ENCODE data around the gene ZNF578. TPM values are rescaled to one million over a fixed set of nuclear protein-coding genes. Genes with fewer than 3 reads are reported as not detected.
"Not testable (repeated sequence)": the region's sequence is repeated elsewhere in the genome, so short reads cannot be mapped to it uniquely, and the experiment has no call there.

The ZNF578 gene
- total RNA-seq, 1 experiment from 2014 or later: not detected

GRCh38 chr19:52507266-52507665 lies 53.9 kb downstream of the ZNF578 start:
- no peaks in the 10 kb centered on the region for H4K20me1 ChIP-seq (ENCODE audit: low read length)
- TF ChIP-seq CTCF (conservative IDR thresholded peaks at IDR 0.05; ENCODE audit: low read depth, low read length) (no peak), EZH2 (IDR thresholded peaks at IDR 0.05; ENCODE audit: low read length, unreplicated experiment) (no peak), EZH2phosphoT487 (IDR thresholded peaks at IDR 0.05; ENCODE audit: borderline replicate concordance, low read length) (no peak)
- intact Hi-C loops (cut with micrococcal nuclease): no loop called here
- no peaks in the 10 kb centered on the region for H3K36me3 ChIP-seq (ENCODE audit: low read depth, low read length)
- POLR2A ChIA-PET (ENCODE audit: unreplicated experiment): no interaction called here
- no TSS peak for BruUV-seq (replicated peaks)
- H3K79me2 ChIP-seq (ENCODE audit: low read length): no peaks in the 10 kb centered on the region
- H3K4me2 ChIP-seq (ENCODE audit: low read length): no peak overlapping the region
- H3K27ac ChIP-seq (ENCODE audit: low read length): no peak overlapping the region
- no peak overlapping the region for H2AFZ ChIP-seq (ENCODE audit: low read length)
- CTCF ChIA-PET: no interaction called here
- H3K9me3 ChIP-seq (ENCODE audit: low read length): peaks cover 43% of the 10 kb centered on the region
- H3K9me2 ChIP-seq (replicated peaks; ENCODE audit: low read length): no peaks in the 10 kb centered on the region
- ATAC-seq (no peak), DNase-seq (no peak)
- no peaks in the 10 kb centered on the region for H3F3A ChIP-seq (ENCODE audit: low read length, unreplicated experiment)
- H3K27me3 ChIP-seq (ENCODE audit: low read length): no peaks in the 10 kb centered on the region
- no peaks in the 10 kb centered on the region for H3K4me1 ChIP-seq (ENCODE audit: insufficient read depth, low read length)
- H3K9ac ChIP-seq (ENCODE audit: low read length): no peak overlapping the region
- H3K4me3 ChIP-seq (ENCODE audit: low read length): no peak overlapping the region

- CTCF ChIA-PET: no interaction called here
- TF ChIP-seq CTCF (conservative IDR thresholded peaks at IDR 0.05; ENCODE audit: low read depth, low read length) (no peak), EZH2 (IDR thresholded peaks at IDR 0.05; ENCODE audit: low read length, unreplicated experiment) (no peak), EZH2phosphoT487 (IDR thresholded peaks at IDR 0.05; ENCODE audit: borderline replicate concordance, low read length) (no peak)
- H3K9me2 ChIP-seq (replicated peaks; ENCODE audit: low read length): no peaks in the 10 kb centered on the region
- no peaks in the 10 kb centered on the region for H3K79me2 ChIP-seq (ENCODE audit: low read length)
- no peaks in the 10 kb centered on the region for H4K20me1 ChIP-seq (ENCODE audit: low read length)
- peaks cover 24% of the 10 kb centered on the region for H3K9me3 ChIP-seq (ENCODE audit: low read length)
- ATAC-seq (no peak), DNase-seq (no peak)
- no peaks in the 10 kb centered on the region for H3K4me1 ChIP-seq (ENCODE audit: insufficient read depth, low read length)
- no peaks in the 10 kb centered on the region for H3K27me3 ChIP-seq (ENCODE audit: low read length)
- no TSS peak for BruUV-seq (replicated peaks)
- H3K36me3 ChIP-seq (ENCODE audit: low read depth, low read length): no peaks in the 10 kb centered on the region
- no peak overlapping the region for H3K4me3 ChIP-seq (ENCODE audit: low read length)
- no peak overlapping the region for H3K9ac ChIP-seq (ENCODE audit: low read length)
- POLR2A ChIA-PET (ENCODE audit: unreplicated experiment): no interaction called here
- no peaks in the 10 kb centered on the region for H3F3A ChIP-seq (ENCODE audit: low read length, unreplicated experiment)
- H2AFZ ChIP-seq (ENCODE audit: low read length): no peak overlapping the region
- intact Hi-C loops (cut with micrococcal nuclease): no loop called here
- H3K27ac ChIP-seq (ENCODE audit: low read length): no peak overlapping the region
- no peak overlapping the region for H3K4me2 ChIP-seq (ENCODE audit: low read length)
Measured at GRCh38 chr19:52516191-52516590, 62.8 kb downstream of the ZNF578 start.

- peaks cover 35% of the 10 kb centered on the region for H3K9me3 ChIP-seq (ENCODE audit: low read length)
- no peaks in the 10 kb centered on the region for H3K9me2 ChIP-seq (replicated peaks; ENCODE audit: low read length)
- no peaks in the 10 kb centered on the region for H3K36me3 ChIP-seq (ENCODE audit: low read depth, low read length)
- POLR2A ChIA-PET (ENCODE audit: unreplicated experiment): no interaction called here
- no peaks in the 10 kb centered on the region for H3F3A ChIP-seq (ENCODE audit: low read length, unreplicated experiment)
- CTCF ChIA-PET: no interaction called here
- no peaks in the 10 kb centered on the region for H3K4me1 ChIP-seq (ENCODE audit: insufficient read depth, low read length)
- no peak overlapping the region for H3K9ac ChIP-seq (ENCODE audit: low read length)
- H3K79me2 ChIP-seq (ENCODE audit: low read length): no peaks in the 10 kb centered on the region
- H4K20me1 ChIP-seq (ENCODE audit: low read length): no peaks in the 10 kb centered on the region
- no peak overlapping the region for H2AFZ ChIP-seq (ENCODE audit: low read length)
- no peak overlapping the region for H3K27ac ChIP-seq (ENCODE audit: low read length)
- H3K4me3 ChIP-seq (ENCODE audit: low read length): no peak overlapping the region
- no peak overlapping the region for H3K4me2 ChIP-seq (ENCODE audit: low read length)
- intact Hi-C loops (cut with micrococcal nuclease): no loop called here
- DNase-seq: no peak
- BruUV-seq (replicated peaks): no TSS peak
- ATAC-seq: no peak
- H3K27me3 ChIP-seq (ENCODE audit: low read length): no peaks in the 10 kb centered on the region
- TF ChIP-seq EZH2 (IDR thresholded peaks at IDR 0.05; ENCODE audit: low read length, unreplicated experiment) (no peak), EZH2phosphoT487 (IDR thresholded peaks at IDR 0.05; ENCODE audit: borderline replicate concordance, low read length) (no peak), CTCF (conservative IDR thresholded peaks at IDR 0.05; ENCODE audit: low read depth, low read length) (no peak)
Measured at GRCh38 chr19:52518646-52519045, 65.3 kb downstream of the ZNF578 start.

- intact Hi-C loops (cut with micrococcal nuclease); ATAC-seq; POLR2A ChIA-PET (ENCODE audit: unreplicated experiment); H3K27me3 ChIP-seq (ENCODE audit: low read length); H2AFZ ChIP-seq (ENCODE audit: low read length); H3K9ac ChIP-seq (ENCODE audit: low read length); H3F3A ChIP-seq (ENCODE audit: low read length, unreplicated experiment); H3K79me2 ChIP-seq (ENCODE audit: low read length); BruUV-seq (replicated peaks); H3K4me1 ChIP-seq (ENCODE audit: insufficient read depth, low read length); H3K4me3 ChIP-seq (ENCODE audit: low read length); H3K9me2 ChIP-seq (replicated peaks; ENCODE audit: low read length); H3K4me2 ChIP-seq (ENCODE audit: low read length); H3K27ac ChIP-seq (ENCODE audit: low read length); H3K36me3 ChIP-seq (ENCODE audit: low read depth, low read length); DNase-seq; H4K20me1 ChIP-seq (ENCODE audit: low read length); CTCF ChIA-PET: not testable (repeated sequence)
- peaks cover 40% of the 10 kb centered on the region for H3K9me3 ChIP-seq (ENCODE audit: low read length)
Measured at GRCh38 chr19:52519175-52519574, 65.8 kb downstream of the ZNF578 start.

Data from PC-3 (cell line).